EL (cell line): ENCODE measurements around the gene ITPR2.
A peak's percentile ranks its signal among the peaks of the same experiment; 100 is the strongest.

Source experiments
- DNase-seq: peaks from one replicate; pipeline ENCODE4 v3.0.0-alpha.2; 2016

The ITPR2 gene

DNA sequence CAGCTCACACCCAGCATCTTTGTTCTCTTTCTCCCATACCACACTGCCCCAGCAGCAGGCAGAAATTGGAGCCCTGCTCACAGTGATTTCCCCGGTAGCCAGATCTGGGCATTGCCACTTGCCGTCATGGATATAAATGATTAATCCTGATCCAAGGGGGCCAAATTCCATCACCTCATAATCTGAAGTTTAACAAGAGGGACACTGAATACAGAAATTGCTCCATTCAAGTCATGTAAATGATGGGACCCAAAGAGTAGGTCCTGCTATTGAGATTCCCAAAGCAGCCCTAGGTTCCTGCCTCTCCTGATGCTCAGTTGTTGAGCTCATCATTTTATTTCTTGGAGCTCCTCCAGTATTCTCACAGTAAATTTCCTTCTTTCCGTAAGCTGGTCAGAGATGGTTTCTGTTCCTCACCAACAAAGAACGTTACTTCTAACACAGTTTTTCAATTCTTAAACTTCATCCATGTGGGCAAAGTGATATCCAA lies 11.7 kb downstream of the ITPR2 start:
- DNase-seq, result peak; percentile 68

DNA sequence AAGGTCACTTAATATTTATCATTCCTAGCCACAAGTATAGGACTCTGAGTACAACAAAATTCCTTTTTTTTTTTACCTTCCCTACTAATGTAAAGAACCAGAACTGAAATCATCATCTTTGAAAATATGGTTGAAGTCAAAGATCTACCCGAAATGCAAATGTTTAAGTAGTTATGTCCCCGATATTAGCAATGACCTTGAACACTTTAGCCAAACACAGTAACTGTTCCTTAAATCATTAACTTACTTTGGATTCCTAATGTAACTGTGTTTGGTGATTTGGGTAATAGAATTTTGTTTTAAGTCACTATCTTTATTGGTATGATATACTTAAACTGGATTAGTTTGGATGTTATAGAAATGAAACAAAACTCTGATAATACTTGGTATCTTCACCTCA lies 14.4 kb downstream of the ITPR2 start:
- no peak for DNase-seq

GRCh38 chr12:26818201-26818600 lies 14.8 kb downstream of the ITPR2 start:
- no peak for DNase-seq

- no peak for DNase-seq
Measured at GRCh38 chr12:26817183-26817591, 15.8 kb downstream of the ITPR2 start.

- DNase-seq, result no peak
Measured at GRCh38 chr12:26813812-26814211, 19.2 kb downstream of the ITPR2 start.

- DNase-seq, result peak; percentile 75
Measured at GRCh38 chr12:26810330-26810729, 22.7 kb downstream of the ITPR2 start.

GRCh38 chr12:26809611-26810285 lies 23.2 kb downstream of the ITPR2 start:
- DNase-seq, result no peak

DNA sequence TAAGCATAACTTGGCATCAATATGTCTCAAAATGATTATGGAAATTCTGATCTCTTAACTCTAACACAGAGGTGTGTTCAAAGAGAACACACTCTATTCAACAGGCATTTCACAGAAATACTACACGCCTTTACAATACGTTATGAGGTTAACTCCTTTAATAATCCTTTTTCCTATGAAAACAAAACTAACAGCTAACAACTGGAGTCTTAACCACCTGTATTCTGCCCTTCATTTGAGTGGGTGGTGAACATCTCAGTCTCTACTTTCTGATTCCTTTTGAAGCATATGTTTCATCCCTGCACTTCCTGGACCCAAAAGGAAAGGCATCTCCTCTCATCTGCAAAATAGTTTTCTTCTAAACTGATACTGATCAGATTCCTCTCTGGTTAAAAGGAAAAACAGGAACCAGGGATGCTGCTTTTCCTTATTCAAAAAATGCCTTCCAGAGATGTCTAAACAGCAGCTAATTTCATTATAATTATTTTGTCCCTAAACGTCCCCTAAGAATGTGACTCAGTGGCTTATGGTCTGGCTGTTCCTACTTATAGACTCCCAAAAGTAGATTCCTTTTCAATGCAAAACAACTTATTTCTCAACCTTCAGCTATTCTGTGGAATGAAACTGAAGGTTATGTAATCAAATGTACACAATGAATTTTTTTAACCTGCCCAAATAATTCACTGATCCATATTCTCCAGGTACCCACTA lies 24.1 kb downstream of the ITPR2 start:
- DNase-seq, result no peak

- DNase-seq, result no peak
Measured at GRCh38 chr12:26807292-26807691, 25.7 kb downstream of the ITPR2 start.

DNA sequence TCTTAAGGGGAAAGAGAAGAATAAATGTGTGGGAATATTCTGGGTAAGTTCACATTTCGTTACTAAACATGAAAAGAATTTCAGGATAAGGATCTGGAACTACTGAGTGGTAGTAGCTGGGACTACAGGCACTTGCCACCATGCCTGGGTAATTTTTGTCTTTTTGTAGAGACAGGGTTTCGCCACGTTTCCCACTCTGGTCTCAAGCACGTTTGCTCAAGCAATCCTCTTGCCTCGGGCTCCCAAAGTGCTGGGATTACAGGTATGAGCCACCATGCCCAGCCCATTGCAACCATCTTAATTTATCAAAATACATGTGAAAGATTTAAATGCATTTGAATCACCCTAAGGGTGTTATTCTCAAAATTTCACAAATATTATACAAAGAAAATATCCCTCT lies 26.4 kb downstream of the ITPR2 start:
- no peak for DNase-seq

- no peak for DNase-seq
Measured at GRCh38 chr12:26805401-26805971, 27.5 kb downstream of the ITPR2 start.

DNA sequence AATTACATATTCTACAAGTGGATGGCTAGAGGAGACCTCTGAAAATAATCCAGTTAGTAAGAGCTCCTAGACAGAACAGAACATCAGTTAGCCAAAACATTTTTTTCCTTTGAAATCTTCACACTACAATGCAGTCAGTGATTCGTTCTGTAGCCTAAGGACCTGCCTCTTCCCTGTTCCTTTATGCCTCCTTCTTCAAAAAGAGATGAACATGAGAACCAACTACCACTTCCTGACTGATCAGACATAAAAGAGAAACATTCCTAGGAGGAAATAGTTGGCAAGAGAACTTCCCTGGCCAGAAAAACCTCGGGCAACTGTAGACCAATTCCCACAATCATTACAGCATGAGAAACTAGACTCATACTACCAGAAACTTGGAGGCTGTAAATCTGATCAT lies 29.4 kb downstream of the ITPR2 start:
- peak; percentile 63 for DNase-seq

DNA sequence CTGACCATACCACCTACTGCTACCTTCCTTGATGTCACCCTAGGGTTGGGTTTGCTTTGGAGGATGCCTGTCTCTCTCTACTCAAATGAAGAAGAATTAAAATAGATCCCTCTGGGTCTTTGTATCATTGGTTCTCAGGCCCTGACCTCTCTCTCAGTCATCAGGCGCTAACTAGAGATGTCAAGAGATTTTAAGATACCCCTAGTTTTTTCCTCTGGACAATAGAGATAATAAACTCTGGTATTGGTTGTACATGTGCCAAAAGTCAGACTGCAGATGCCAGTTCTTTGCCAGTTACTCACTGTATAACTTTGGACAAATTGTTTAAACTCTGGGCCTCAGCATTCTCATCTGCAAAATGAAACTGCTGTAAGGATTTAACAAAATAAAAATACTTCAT lies 31.5 kb downstream of the ITPR2 start:
- no peak for DNase-seq

GRCh38 chr12:26800858-26801257 lies 32.1 kb downstream of the ITPR2 start:
- no peak for DNase-seq

- no peak for DNase-seq
Measured at GRCh38 chr12:26800347-26800746, 32.6 kb downstream of the ITPR2 start.

DNA sequence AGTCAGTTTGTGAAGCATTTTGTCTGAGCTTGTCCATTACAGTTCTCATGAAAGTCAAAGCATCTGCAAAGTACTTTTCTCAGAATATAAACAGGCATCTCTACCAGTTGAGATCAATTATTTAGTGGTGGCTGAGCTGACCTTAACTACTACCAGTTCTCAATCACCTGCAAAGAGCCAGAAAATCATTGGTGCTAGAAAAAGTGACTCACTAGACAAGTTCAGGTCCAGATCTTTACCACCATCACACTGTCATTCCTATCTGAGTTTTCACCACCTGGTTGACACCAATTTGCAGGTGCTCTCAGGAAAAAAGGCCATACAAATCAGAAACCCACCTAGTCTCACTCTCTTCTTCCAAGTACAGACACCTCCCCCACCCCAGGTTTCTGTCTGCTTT lies 33.3 kb downstream of the ITPR2 start:
- no peak for DNase-seq

GRCh38 chr12:26798640-26799039 lies 34.4 kb downstream of the ITPR2 start:
- DNase-seq, result no peak

DNA sequence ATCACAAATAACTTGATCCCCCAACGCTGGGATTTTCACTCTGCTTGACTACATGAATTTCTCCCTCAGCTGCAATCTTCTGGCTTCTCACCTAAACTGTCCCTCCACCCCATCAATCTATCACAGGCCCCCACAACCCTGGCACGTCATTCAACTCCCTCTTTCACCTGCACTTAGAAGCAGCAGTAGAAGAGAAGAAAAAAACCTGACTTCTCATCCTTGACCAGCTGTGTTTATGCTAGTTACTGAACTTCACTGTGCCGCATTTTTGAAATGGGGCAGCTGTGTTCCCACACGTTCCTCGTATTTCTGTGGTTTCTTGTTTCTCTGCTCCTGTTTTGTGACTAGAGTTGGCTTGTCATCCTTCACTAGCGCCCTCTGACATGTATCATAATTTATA lies 35.0 kb downstream of the ITPR2 start:
- DNase-seq, result no peak

DNA sequence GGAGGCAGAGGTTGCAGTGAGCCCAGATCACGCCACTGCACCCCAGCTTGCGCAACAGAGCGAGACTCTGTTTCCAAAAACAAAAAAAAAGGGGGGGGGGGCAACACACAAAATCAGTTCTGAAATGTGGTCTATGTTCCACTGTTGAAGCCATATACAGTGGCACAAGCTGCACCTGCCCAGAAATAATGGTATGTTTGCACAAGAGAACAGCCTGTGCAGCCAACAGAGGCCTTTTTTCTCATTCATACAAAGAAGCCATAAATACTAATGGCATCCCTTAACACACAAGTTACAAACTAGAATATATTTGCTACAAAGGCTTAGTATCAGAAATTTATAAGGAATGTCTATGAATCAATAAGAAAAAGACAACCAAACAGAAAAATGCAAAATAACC lies 37.1 kb downstream of the ITPR2 start:
- DNase-seq, result no peak

DNA sequence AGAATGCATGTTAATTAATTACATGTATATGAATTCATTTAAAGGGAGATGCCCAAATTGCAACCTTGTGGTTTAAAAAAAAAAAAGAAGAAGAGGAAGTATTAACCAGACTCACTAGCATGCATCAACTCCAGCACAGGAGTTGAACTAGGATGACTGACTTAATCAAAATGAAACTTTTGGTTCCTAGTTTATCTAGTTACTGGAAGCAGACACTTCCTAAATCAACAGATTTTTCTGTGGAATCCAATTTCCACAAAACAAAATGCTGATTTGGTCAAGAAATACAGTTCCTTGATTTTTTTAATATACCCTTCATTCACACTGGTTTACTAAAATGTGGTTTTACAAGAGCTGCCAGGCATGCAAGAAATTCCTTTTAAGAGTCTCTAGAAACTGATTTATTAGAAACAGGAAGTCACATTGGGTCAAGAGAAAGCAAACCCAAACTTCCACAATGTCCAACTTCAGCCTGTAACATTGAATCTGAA lies 41.6 kb downstream of the ITPR2 start:
- DNase-seq, result peak; percentile 63

DNA sequence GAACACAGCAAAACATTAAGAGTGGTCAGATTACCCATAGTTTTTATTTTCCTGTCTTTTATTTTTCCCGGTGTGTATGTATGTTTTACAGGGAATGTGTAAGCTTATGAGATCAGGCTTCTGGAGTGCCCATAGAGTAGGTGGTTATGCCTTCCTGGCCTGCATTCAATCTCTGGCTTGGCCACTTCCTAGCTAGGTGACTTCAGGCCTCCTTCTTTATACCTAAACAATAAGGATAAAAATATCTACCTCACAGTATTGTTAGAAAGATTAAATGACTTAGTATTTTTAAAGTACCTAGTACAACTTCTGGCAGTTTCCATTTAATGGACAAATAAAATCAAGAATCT lies 42.4 kb downstream of the ITPR2 start:
- DNase-seq, result no peak

- DNase-seq, result peak; percentile 78
Measured at GRCh38 chr12:26789731-26790644, 43.0 kb downstream of the ITPR2 start.

- DNase-seq, result peak; percentile 80
Measured at GRCh38 chr12:26786865-26787514, 46.0 kb downstream of the ITPR2 start.
